ENCODE measurements around the gene SPATA46.

Gene SPATA46

DNA sequence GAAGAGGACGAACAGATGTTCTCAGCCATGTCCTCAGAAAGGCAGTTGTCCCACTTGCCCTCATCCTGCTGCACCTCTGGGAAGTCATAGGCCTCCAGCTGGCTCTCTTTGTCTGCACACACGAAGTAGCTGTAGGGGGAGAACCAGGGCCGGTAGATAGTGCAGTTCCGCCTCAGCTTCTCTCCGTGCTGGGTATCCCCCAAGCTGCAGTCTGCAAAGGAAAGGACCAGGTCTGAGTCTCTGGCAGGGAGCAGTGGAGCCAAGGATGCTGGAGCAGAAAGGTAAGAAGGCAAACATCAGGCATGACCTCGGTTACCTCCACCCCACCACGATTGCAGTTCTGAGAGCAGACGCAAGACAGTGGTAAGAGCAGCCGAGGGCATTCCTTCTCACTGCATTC is 2.2 kb downstream of the SPATA46 start:
- DNase-seq (ENCODE audit: low read depth, low spot score), result no peak

DNA sequence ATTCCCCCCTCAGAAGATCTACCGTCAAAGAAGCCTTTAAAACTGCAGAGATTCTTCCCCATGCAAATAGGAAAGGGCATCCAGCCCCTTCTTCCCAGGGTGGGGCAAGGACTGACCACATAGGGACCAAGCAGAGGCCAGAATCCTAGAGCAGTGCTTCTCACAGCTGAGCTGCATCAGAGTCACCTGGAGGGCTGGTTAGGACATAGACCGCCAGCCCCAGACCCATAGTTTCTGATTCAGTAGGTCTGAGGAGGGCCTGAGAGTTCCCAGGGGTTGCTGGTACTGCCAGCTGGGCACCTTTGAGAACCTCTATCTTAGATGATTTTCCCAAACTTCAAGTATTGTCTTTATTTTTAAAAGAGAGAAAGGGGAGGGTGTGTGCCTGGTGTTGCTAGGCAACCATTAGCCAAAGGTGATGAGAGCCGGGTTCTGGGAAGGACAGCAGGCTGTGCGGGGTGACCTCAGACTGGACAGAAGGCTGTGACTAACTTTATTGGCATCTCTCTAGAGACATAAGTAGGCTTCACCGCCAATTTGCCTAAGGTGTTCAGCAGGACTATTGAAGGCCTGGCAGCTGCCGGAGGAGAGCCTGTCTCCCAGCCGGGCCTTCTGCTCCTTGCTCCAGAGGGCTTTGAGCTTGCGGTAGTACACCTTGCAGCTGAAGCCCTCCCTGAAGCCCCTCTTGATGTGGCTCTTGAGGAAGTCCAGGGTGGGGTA is 3.0 kb downstream of the SPATA46 start:
- no peak for DNase-seq (ENCODE audit: low read depth, low spot score)

DNA sequence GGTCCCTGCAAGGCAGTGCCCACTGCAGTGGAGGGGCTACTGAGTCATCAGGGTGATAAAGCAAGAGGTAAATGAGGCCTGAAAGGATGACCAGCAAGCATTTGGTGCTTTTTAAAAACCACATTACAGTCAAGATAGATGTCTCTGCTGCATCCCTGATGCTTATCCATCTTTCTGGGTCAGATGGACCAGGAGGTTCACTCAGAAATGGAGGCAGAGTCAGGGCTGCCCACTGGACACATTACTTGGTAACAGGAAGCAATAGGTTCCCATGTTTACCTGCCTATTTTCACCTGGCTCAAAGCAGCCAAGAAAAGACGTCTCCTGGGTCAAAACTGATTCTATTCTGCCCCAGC is 3.6 kb downstream of the SPATA46 start:
- DNase-seq (ENCODE audit: low read depth, low spot score), result no peak

DNA sequence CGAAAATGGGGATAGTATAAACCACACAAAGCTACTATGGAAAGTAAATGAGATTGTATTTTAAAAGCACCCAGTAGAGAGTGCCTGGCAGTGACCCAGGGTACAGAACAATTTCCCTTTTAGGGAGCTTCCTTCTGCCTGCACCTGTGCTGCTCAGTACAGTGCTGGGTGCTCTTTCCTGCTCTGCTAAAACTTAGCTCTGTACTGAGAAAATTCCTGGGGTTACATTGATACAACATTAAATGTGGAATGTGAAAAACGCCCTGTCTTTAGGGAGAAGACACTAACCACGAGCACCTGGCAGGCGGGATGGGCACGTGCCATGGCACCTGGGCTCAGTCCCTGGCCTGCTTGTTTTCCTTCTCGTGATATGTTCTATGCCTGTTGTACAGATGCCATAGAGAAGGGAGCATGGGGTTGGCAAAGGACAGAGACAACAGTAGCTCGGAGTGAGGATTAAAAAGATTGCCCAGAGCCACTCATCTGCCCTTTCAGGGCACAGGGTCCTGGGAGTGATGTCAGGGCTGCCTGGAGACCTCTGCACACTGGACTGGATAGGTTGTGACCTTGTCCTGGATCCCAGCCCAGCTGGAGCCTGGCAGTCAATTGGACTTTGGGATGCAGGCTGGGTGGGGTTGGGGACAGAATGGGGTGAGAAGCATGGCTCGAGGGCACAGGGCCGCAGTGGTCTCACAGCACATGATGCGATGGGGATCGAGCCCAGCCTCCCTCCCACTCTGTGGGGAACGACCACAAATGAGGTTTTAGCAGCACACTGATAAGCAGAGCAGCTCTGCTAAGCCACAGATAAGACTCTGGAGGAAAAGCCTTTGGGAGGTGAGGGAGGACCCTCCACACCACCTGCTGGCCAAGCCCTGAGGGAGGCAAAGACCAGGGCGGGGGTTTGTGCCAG is 4.2 kb downstream of the SPATA46 start:
- DNase-seq (ENCODE audit: low read depth, low spot score), result no peak

DNA sequence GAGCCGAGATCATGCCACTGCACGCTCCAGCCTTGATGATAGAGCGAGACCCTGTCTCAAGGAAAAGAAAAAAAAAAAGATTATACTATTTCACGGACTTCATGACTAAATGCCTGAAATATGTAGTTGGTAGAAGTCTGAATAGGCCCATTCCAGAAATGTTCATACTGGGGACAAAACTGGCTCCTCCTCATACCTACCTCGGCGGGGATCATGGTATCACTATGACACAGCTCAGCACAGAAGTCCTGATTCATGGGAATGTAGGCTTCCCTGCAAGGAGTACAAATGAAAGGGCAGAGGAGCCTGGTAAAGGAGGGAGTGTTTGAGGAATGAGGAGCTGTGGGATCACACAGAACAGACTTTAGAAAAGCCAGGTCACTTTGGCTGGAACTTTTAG is 5.0 kb downstream of the SPATA46 start:
- DNase-seq (ENCODE audit: low read depth, low spot score), result no peak

DNA sequence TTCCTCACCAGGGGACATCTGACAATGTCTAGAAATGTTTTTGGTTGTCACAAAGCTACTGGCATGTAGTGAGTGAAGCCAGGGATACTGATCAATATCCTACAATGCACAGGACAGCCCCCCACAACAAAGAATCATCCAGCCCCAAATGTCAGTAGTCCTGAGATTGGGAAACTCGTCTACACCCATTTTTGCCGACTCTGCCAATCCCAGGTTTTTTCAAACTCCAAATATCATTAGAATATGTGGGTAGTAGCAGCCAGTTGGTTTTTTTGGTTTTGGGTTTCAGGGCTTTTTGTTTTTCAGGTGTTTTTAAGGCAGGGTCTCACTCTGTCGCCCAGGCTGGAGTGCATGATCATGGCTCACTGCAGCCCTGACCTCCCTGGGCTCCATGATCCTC is 5.9 kb downstream of the SPATA46 start:
- DNase-seq (ENCODE audit: low read depth, low spot score), result no peak

DNA sequence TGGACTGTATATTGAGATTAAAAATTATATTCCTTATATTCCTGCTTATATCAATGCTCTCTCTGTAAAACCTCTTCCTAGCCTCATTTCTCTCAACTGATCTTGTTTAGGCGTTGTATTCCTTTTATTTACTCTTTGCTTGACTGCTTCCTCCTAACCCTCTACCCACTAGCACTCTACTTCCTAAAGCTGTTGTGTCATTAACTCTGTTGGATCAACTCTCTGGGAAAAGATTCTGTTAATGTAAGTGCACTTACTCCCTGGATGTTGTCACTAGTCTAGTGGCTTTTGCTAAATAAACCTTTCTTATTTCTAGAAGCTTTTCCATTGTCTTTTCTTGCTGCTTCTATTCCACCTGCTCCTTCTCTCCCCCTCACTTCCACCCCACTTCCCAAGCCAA is 6.5 kb downstream of the SPATA46 start:
- no peak for DNase-seq (ENCODE audit: low read depth, low spot score)

DNA sequence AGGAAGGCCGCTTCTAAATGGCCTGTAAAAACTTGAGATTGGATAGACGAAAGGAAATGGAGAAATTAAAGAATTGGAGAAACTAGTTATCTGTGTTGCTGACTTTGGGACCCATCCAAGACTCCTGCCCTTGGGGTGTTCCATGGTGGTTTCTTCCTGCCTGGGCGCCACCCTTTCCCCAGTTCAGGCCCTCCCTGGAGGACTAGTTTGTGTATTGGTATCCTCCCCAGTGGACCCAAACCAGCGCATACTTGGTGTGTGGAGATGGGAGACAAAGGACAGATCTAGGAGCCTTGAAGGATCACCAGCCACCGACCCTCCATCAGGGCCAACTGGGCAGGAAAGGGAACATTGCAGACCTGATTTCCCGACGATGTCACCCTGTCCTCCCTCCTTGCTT is 7.1 kb downstream of the SPATA46 start:
- DNase-seq (ENCODE audit: low read depth, low spot score), result no peak

DNA sequence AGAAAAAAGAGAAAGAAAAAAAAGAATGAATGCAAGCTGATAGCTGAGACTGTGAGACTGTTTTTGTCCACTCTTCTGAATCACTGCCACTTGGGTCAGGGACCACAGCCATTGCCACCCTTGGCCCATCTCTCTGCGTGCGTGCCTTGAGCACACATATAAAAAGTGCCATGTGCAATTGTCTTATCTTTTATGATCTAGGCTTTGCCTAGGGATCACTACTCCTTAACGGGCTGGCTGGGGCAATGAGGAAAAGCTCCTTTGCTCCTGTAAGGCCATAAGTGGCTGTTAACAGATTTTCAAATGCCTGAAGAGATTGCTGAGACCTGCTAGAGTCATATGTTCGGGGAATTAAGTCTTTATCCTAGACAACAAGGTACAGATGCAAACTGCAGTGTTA is 8.2 kb downstream of the SPATA46 start:
- no peak for DNase-seq (ENCODE audit: low read depth, low spot score)

DNA sequence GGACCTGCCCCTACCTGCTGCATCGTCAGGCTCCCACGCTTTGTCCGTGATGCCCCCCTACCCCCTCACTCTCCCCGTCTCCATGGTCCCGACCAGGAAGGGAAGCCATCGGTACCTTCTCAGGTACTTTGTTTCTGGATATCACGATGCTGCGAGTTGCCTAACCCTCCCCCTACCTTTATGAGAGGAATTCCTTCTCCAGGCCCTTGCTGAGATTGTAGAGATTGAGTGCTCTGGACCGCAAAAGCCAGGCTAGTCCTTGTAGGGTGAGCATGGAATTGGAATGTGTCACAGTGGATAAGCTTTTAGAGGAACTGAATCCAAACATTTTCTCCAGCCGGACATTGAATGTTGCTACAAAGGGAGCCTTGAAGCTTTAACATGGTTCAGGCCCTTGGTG is 8.9 kb downstream of the SPATA46 start:
- no peak for DNase-seq (ENCODE audit: low read depth, low spot score)

DNA sequence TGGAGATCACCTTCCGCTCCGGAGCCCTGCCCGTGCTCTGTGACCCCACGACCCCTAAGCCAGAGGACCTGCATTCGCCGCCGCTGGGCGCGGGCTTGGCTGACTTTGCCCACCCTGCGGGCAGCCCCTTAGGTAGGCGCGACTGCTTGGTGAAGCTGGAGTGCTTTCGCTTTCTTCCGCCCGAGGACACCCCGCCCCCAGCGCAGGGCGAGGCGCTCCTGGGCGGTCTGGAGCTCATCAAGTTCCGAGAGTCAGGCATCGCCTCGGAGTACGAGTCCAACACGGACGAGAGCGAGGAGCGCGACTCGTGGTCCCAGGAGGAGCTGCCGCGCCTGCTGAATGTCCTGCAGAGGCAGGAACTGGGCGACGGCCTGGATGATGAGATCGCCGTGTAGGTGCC is 9.6 kb downstream of the SPATA46 start:
- DNase-seq (ENCODE audit: low read depth, low spot score), result no peak

DNA sequence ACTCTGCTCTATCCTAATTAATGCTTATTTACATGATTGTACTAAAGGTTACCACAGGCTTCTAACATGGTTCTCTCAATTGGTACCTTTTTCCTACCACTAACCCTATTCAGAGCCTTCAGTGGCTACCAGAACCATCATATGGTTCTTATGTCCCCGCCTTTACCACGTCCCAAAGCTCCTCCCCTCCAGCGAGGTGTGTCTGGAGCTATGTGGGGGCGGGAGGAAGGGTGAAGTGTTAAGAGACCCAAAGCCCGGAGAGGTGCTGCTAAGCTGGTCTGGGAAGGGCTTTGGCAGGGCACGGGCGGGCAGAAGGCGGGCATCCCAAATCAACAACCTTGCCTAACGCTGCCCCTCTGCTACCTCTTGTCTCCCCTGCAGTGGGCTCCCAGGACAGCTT is 10.0 kb downstream of the SPATA46 start:
- DNase-seq (ENCODE audit: low read depth, low spot score), result no peak

DNA sequence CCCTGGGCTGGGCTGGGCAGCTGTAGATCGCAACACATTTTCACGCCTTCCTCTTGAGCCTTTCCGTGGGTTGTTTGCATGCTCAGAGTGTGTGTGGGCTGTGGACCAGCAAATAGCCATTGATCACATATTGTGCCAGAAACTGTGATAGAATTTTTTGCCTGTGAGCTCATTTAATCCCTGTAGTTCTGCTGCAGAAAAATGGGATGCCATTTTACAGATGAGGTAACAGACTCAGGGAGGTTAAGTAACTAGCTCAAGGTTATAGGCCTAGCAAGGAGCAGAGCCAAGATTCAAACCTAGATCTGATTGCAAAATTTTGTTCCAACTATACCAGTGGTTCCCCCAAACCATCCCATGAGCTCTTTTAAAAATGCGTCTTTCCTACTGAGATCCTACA is 10.5 kb downstream of the SPATA46 start:
- DNase-seq (ENCODE audit: low read depth, low spot score), result no peak

DNA sequence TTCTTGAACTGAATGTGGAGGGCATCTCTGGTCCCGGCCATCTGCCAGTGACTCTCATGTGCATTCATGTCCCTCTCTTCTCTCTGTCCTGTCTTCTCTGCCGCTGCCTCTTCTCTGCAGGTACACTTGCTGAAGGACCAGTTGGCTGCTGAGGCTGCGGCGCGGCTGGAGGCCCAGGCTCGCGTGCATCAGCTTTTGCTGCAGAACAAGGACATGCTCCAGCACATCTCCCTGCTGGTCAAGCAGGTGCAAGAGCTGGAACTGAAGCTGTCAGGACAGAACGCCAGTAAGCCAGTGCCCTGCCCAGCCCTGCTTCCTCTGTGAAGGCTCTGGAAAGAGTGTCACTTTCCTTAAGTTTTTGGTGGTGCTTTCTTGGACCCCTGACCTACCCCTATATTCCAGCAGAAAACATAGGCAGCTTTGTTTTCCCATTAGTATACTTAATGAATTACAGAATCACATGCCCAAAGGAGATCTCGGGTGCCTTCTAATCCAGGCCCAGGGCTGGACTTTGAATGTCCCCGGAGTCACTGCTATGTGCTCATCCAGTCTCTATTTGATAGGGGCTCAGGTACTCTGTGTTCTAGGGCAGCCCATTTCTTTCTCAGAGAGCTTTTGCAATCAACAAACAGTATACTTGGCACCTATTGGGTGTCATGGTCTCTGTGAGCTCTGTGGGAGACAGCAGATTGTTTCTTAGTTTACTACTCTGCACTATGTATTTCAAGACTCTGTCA is 11.2 kb downstream of the SPATA46 start:
- no peak for DNase-seq (ENCODE audit: low read depth, low spot score)

DNA sequence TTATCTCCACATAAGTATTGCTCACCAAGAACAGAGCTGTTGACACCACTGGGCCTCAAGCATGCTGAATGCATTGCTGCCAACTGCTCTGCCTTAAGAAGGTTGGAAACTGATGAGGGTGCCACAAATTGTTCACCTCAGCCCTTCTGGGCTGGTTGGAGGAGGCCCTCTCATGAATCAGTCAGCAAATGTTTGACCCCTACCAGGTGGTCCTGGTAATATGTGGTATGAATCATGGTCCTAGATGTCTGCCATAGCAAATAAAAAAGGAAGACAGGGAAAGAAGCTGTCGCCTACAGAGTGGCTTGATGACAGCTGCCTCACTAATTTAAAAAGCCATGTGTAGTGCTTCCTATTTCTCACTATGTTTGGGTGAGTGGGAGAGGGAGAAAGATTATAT is 12.2 kb downstream of the SPATA46 start:
- no peak for DNase-seq (ENCODE audit: low read depth, low spot score)

DNA sequence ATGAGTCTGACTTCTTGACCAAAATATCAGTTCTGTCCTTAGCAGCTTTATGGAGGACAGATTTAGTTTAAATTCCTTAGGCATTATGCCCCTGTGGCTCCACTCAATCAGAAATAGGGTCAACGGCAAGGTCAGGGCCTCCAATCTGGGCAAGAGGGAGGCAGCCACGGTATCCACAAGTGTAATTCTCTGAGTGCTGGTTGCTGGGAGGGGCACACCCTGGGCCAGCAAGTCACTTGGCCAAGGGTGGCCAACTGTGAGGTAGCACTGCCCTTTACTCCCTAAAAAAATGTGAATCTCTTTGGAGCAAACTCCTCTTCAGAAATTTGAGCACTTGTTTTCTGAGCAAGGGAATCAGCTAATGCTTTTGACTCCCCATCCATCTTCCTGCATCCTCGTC is 12.8 kb downstream of the SPATA46 start:
- no peak for DNase-seq (ENCODE audit: low read depth, low spot score)

DNA sequence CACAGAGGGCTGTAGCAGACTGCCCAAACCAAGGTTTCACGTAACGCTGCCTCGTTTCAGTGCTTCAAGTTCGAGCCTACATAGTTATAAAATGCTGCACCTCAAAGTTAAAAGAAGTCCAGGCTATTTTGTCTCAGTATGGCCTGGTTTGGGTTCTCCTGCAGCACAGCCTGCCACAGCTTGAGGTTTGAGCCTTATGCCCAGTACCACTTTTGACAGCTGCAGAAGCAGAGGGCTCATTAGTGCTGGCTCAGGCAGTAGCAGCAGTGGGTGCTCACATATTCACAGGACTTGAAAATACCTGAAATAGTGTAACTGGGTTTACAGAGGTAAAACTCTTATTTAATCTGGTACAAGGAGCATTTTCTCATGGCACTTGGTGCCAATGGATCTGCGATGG is 15.3 kb downstream of the SPATA46 start:
- DNase-seq (ENCODE audit: low read depth, low spot score), result no peak

DNA sequence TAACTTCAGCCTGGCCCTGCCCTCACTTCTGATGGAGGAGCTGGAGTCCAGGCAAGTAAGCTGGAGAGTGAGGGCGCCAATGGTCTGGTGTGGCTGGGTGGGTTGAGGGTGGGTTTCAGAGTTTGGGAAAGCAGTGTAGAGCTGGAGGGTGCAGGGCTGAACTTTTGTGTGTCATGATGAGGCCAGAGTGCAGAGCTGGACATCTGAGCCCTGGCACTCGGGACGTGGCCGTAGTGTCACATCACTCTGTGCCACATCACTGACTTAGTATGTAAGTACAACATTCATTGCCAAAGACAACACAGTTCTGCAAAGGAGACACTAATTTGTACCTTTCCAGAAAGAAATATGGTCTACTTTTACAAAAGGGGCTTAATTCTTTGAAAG is 15.8 kb downstream of the SPATA46 start:
- DNase-seq (ENCODE audit: low read depth, low spot score), result no peak

DNA sequence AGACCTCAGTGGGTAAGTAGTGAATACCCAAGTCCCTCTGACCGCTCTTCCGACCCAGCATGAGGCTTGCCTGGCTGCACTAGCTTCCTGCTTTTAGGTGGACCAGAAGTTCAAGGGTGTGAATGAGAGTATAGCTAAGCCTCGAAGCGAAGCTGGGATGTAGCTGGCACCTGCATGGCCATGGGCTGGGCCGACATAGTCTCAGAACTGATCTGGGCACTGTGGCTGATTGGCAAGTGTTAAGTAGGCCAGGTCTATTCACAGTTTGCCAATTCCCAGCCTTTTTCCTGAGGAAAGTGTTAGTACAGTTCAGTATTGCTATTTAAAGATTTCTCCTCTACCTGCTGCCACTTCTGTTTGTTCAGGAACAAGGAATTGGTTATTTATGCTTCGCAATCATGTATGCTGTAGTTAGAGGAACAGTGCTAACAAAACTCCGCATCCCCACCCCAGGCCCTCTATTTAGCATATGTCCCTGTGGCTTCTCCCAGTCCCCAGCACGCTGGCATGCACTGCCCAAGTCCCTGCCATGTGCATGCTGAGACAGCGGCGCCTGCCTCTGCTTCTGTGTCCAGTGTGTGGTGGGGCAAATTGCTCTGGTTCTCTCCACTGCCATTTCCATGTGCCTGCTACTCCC is 16.3 kb downstream of the SPATA46 start:
- no peak for DNase-seq (ENCODE audit: low read depth, low spot score)

DNA sequence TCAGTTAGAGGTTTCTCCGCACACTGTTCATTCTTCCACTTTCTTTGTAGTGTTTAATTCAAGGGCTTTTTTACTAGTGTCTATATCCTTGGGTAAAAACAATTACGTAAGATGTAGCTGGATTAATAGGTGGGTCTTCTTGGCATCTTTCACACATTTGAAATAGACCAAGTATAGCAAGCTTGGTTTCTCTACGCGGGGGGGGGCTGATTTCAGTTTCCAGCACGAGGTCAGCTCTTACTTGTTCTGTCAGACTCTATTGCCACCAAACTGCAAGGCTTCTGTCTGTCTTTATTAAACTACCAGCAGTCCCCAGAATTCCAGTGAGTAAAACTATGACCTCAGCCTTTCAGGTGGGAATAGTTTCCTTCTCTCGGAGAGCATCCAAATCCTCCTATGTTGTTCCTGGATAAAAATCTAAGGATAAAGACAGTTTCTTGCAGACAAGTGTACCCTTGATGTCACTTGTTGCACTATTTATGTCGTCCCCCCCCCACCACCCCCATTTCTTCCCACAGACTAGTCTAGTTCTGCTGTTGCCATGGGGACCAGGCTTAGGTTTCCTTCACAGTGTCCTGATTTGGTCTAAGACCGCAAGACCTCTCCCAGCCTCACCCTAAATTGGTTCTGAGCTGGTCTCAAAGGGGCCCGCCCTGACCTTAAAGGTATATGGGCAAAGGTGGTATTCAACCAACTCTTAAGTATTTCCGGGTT is 17.0 kb downstream of the SPATA46 start:
- DNase-seq (ENCODE audit: low read depth, low spot score), result no peak

DNA sequence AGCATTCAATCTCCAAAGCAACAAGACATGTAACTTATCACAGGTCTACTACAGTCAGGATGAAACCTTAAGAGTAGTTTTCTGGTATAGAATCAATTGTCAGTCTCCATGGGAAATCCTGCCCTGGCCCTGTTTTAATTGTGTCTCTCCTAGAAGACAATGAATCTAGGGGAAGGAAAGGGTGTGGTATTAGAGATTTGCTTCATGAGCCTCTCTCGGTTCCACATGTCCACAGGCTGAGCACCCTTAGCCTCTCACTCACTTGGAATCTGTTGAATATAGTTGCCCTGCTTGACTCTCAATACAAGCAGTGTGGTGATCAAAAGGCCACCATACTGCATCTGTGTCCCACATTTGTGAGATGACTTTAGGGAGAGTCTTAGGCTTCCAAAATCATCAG is 17.7 kb downstream of the SPATA46 start:
- no peak for DNase-seq (ENCODE audit: low read depth, low spot score)
